CD4-positive, CD25-positive, alpha-beta regulatory T cell (primary cell): ENCODE measurements around the gene SLC7A1. TPM values are rescaled to one million over a fixed set of nuclear protein-coding genes. Genes with fewer than 3 reads are reported as not detected.

Source experiments
- ATAC-seq, 2 donors: fragments of 150-1000 bp; cut with Tn5 transposase; one replicate each; pipeline ENCODE4 v1.10.0; 2021; ENCODE audit warnings: low read depth in 2 of 2, moderate number of reproducible peaks in 2 of 2, moderate library complexity in 1 of 2
- DNase-seq, 3 donors: peaks; one replicate each; pipeline versions ENCODE4 v3.0.0 to v3.0.0-alpha.2; 2012 to 2022; ENCODE audit warnings: mixed read lengths in 1 of 3
- H3K27ac ChIP-seq: one replicate; pipeline ENCODE4 v1.7.0; 2013; ENCODE audit warnings: mild to moderate bottlenecking, low read length; ENCODE audit not compliant: insufficient read depth, poor library complexity, severe bottlenecking
- H3K27me3 ChIP-seq: one replicate; pipeline ENCODE4 v1.7.0; 2013; ENCODE audit warnings: low read length; ENCODE audit not compliant: control insufficient read depth, insufficient read depth
- H3K36me3 ChIP-seq: one replicate; pipeline ENCODE4 v1.7.0; 2013; ENCODE audit warnings: mild to moderate bottlenecking, low read length, moderate library complexity; ENCODE audit not compliant: control insufficient read depth, insufficient read depth
- H3K4me1 ChIP-seq: 2 replicates; pipeline ENCODE4 v1.7.0; 2013; ENCODE audit warnings: mild to moderate bottlenecking, low read length; ENCODE audit not compliant: insufficient read depth, control insufficient read depth, poor library complexity, severe bottlenecking
- H3K4me3 ChIP-seq: one replicate; pipeline ENCODE4 v1.7.0; 2013; ENCODE audit warnings: low read depth, mild to moderate bottlenecking, low read length, moderate library complexity
- H3K9me3 ChIP-seq, 2 experiments: 1 replicate in 1 of 2; 2 replicates in 1 of 2; pipeline ENCODE4 v1.7.0; 2013; ENCODE audit warnings: low read length in 2 of 2, mild to moderate bottlenecking in 1 of 2, moderate library complexity in 1 of 2; ENCODE audit not compliant: control insufficient read depth in 2 of 2
- H3K27ac Mint-ChIP-seq, 3 donors: one replicate each; pipeline ENCODE4 v1.8.0; 2020 to 2022; ENCODE audit warnings: mild to moderate bottlenecking in 3 of 3, mixed read lengths in 3 of 3, moderate library complexity in 2 of 3
- H3K27me3 Mint-ChIP-seq: one replicate; pipeline ENCODE4 v1.8.0; 2022; ENCODE audit warnings: mild to moderate bottlenecking, mixed read lengths
- H3K36me3 Mint-ChIP-seq: one replicate; pipeline ENCODE4 v1.8.0; 2020; ENCODE audit warnings: mixed read lengths
- H3K4me1 Mint-ChIP-seq, 4 donors: one replicate each; pipeline ENCODE4 v1.8.0; 2020 to 2022; ENCODE audit warnings: mixed read lengths in 4 of 4, mild to moderate bottlenecking in 1 of 4
- H3K4me3 Mint-ChIP-seq, 4 donors: one replicate each; pipeline ENCODE4 v1.8.0; 2020 to 2022; ENCODE audit warnings: mild to moderate bottlenecking in 4 of 4, mixed read lengths in 4 of 4, moderate library complexity in 3 of 4
- H3K9me3 Mint-ChIP-seq, 7 donors: one replicate each; pipeline ENCODE4 v1.8.0; 2020 to 2022; ENCODE audit warnings: mixed read lengths in 7 of 7, mild to moderate bottlenecking in 3 of 7, moderate library complexity in 2 of 7
- polyA plus RNA-seq, 4 donors: library from polyadenylated mRNA; unstranded; fragments of 300-500 nt; fragmentation: Illumina TruSeq; gene quantifications; one replicate each; pipeline ENCODE4 v1.2.3, GENCODE V29; 2021
- total RNA-seq: library from RNA; stranded (reverse); gene quantifications from one replicate; pipeline ENCODE4 v1.2.3, GENCODE V29; 2022

SLC7A1 gene
- total and polyA plus RNA-seq, 5 donors from 2014 or later: 3.6 to 29.9 (median 5.2) TPM

GRCh38 chr13:29583073-29583785 lies 12.3 kb downstream of the SLC7A1 start:
- Mint-ChIP-seq H3K9me3 (no peaks in the 10 kb centered on the region), H3K4me1 (peaks cover 10 to 86% (median 60%) of the 10 kb centered on the region in 4 donors), H3K27me3 (no peaks in the 10 kb centered on the region), H3K27ac (peak overlapping the region in 2 of 3 donors; percentile 49 to 83), H3K4me3 (peak overlapping the region in 1 of 4 donors; percentile 22), H3K36me3 (peaks cover 26% of the 10 kb centered on the region)
- DNase-seq (no peak), ATAC-seq (no peak)
- H3K27ac ChIP-seq: no peak overlapping the region
- no peaks in the 10 kb centered on the region for H3K9me3 ChIP-seq
- peaks cover 2% of the 10 kb centered on the region for H3K36me3 ChIP-seq
- H3K4me3 ChIP-seq: no peak overlapping the region
- no peaks in the 10 kb centered on the region for H3K4me1 ChIP-seq
- no peaks in the 10 kb centered on the region for H3K27me3 ChIP-seq

DNA sequence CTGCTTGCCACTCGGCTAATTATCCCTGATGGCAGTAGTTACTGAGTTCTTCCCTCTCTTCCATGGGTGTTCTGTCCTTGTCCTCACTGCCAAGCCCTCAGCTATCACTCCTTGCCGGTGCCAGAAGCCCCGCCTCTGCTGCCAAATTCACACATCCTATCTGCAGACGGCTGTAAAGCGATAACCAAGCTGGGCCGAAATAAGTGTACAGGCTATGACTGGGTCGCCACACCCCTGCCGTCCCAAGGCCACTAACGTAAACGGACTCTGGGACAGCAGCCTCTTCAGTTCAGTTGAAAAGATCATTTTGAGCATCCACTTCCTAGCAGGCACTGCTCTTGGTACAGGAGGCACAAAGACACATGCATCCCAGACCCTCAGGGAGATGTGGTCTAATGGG lies 13.3 kb downstream of the SLC7A1 start:
- Mint-ChIP-seq H3K4me3 (no peak overlapping the region), H3K36me3 (peaks cover 22% of the 10 kb centered on the region), H3K27ac (no peak overlapping the region), H3K27me3 (no peaks in the 10 kb centered on the region), H3K9me3 (no peaks in the 10 kb centered on the region), H3K4me1 (peaks cover 10 to 84% (median 56%) of the 10 kb centered on the region in 4 donors)
- Histone ChIP-seq H3K27me3 (no peaks in the 10 kb centered on the region), H3K4me1 (no peaks in the 10 kb centered on the region), H3K9me3 (no peaks in the 10 kb centered on the region), H3K4me3 (no peak overlapping the region), H3K27ac (no peak overlapping the region), H3K36me3 (no peaks in the 10 kb centered on the region)
- ATAC-seq (no peak), DNase-seq (no peak)

DNA sequence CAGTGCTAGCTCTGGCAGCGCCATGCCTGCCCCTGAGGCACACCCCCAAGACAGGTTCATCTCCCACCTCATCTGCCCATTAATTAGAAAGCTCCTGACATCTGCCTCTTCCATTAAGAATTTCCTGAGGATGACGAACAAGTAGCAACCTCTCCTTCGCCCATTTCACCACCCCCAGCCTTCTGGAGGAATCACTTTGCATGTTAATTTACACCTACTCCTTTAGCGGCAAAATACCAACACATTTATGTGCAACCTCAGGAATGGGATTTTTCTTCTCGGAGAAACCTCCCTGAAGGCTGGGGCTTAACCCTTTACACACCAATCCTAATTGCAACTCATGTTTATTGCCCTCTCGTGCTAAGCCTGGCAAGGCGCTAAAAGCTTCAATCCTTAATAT lies 13.8 kb downstream of the SLC7A1 start:
- Histone ChIP-seq H3K4me3 (no peak overlapping the region), H3K4me1 (no peaks in the 10 kb centered on the region), H3K36me3 (no peaks in the 10 kb centered on the region), H3K9me3 (no peaks in the 10 kb centered on the region), H3K27ac (no peak overlapping the region), H3K27me3 (no peaks in the 10 kb centered on the region)
- H3K27me3 Mint-ChIP-seq: no peaks in the 10 kb centered on the region
- ATAC-seq: no peak
- peaks cover 10 to 83% (median 54%) of the 10 kb centered on the region in 4 donors for H3K4me1 Mint-ChIP-seq
- H3K4me3 Mint-ChIP-seq: no peak overlapping the region
- H3K36me3 Mint-ChIP-seq: peaks cover 19% of the 10 kb centered on the region
- no peak for DNase-seq
- H3K27ac Mint-ChIP-seq: no peak overlapping the region
- H3K9me3 Mint-ChIP-seq: no peaks in the 10 kb centered on the region

GRCh38 chr13:29579094-29579493 lies 16.4 kb downstream of the SLC7A1 start:
- Histone ChIP-seq H3K4me3 (no peak overlapping the region), H3K9me3 (no peaks in the 10 kb centered on the region), H3K36me3 (no peaks in the 10 kb centered on the region), H3K27me3 (no peaks in the 10 kb centered on the region), H3K4me1 (no peaks in the 10 kb centered on the region), H3K27ac (no peak overlapping the region)
- H3K9me3 Mint-ChIP-seq: no peaks in the 10 kb centered on the region
- peak overlapping the region in 2 of 3 donors; percentile 11 to 59 for H3K27ac Mint-ChIP-seq
- ATAC-seq (no peak), DNase-seq (no peak)
- no peaks in the 10 kb centered on the region for H3K27me3 Mint-ChIP-seq
- H3K4me3 Mint-ChIP-seq: no peak overlapping the region
- peaks cover 13% of the 10 kb centered on the region for H3K36me3 Mint-ChIP-seq
- H3K4me1 Mint-ChIP-seq: peaks cover 6 to 82% (median 50%) of the 10 kb centered on the region in 4 donors

GRCh38 chr13:29578300-29579085 lies 17.0 kb downstream of the SLC7A1 start:
- no peak overlapping the region for H3K27ac ChIP-seq
- H3K4me1 Mint-ChIP-seq: peaks cover 3 to 82% (median 50%) of the 10 kb centered on the region in 4 donors

DNA sequence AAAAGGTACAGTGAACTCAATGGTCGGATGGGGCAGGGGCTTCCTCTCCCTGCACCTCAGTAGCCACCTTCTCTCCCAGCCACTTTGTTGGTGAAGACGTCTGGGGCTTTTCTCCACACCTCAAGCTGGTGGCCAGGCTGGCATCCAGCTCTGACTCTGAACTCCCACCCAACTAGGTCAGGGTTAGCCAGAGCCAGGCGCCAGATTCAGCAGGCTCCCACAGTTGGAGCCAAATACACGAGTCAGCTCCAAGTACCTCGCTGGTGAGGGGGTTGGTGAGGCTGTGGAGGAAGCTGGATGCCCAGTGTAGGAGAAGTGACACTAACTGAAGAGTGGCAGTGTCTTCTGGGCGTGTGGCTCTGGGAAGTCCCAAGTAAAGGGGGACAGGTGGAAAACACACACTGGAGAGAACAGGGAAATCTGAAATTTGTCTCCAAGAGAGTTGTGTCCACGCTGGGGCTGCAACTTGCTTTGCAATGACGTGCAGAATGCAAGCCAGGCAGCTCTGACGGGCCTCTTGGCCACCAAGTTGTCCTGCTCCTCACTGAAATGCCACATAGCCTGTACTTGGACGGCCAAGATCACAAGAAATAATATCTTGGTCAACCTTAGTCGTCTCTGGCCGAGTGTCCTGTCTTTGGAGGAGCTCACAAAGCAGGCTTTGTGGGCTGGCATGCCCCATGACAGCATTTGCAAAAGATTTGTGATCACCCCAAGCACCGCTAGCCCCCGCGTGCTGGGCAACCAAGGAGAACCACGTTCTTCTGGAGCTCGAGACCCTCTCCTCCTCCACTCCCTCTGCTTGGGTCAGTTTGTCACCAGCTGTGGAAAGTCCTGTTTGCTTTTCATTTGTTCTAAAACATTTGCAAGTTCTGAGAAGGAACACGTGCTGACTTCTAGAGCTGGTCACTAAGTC lies 18.1 kb downstream of the SLC7A1 start:
- peaks cover 0 to 81% (median 46%) of the 10 kb centered on the region in 4 donors for H3K4me1 Mint-ChIP-seq
- H3K36me3 Mint-ChIP-seq: peaks cover 13% of the 10 kb centered on the region

More at GRCh38 chr13:29578300-29579085, 17.0 kb downstream of the SLC7A1 start:
- Mint-ChIP-seq H3K27ac (peak overlapping the region in 1 of 3 donors; percentile 11), H3K36me3 (peaks cover 13% of the 10 kb centered on the region), H3K27me3 (no peaks in the 10 kb centered on the region), H3K9me3 (no peaks in the 10 kb centered on the region), H3K4me3 (no peak overlapping the region)
- H3K27me3 ChIP-seq: no peaks in the 10 kb centered on the region
- H3K4me3 ChIP-seq: no peak overlapping the region
- DNase-seq (no peak), ATAC-seq (no peak)
- H3K4me1 ChIP-seq: no peaks in the 10 kb centered on the region
- H3K9me3 ChIP-seq: no peaks in the 10 kb centered on the region
- no peaks in the 10 kb centered on the region for H3K36me3 ChIP-seq

GRCh38 chr13:29576581-29576980 lies 18.9 kb downstream of the SLC7A1 start:
- no peak overlapping the region for H3K27ac ChIP-seq
- Mint-ChIP-seq H3K9me3 (peaks cover 0 to 2% (median 0%) of the 10 kb centered on the region in 7 donors), H3K27ac (no peak overlapping the region), H3K4me3 (no peak overlapping the region), H3K27me3 (no peaks in the 10 kb centered on the region), H3K36me3 (peaks cover 13% of the 10 kb centered on the region), H3K4me1 (peaks cover 4 to 83% (median 44%) of the 10 kb centered on the region in 4 donors)
- H3K36me3 ChIP-seq: no peaks in the 10 kb centered on the region
- no peaks in the 10 kb centered on the region for H3K4me1 ChIP-seq
- no peak overlapping the region for H3K4me3 ChIP-seq
- no peaks in the 10 kb centered on the region for H3K27me3 ChIP-seq
- no peak for DNase-seq
- no peak for ATAC-seq
- H3K9me3 ChIP-seq: no peaks in the 10 kb centered on the region

More for the DNA sequence above, 18.1 kb downstream of the SLC7A1 start:
- Mint-ChIP-seq H3K4me3 (peak overlapping the region in 1 of 4 donors; percentile 34), H3K9me3 (peaks cover 0 to 2% (median 0%) of the 10 kb centered on the region in 7 donors), H3K27me3 (no peaks in the 10 kb centered on the region), H3K27ac (peak overlapping the region in 1 of 3 donors; percentile 11)
- H3K27ac ChIP-seq: no peak overlapping the region
- no peaks in the 10 kb centered on the region for H3K4me1 ChIP-seq
- H3K4me3 ChIP-seq: no peak overlapping the region
- DNase-seq (no peak), ATAC-seq (no peak)
- H3K9me3 ChIP-seq: no peaks in the 10 kb centered on the region
- H3K36me3 ChIP-seq: no peaks in the 10 kb centered on the region
- H3K27me3 ChIP-seq: no peaks in the 10 kb centered on the region
